OCI-LY3 (cell line): Measurements from ENCODE around the gene S1PR5.

ENCODE experiments used
- CTCF ChIP-seq: fragments of 200-600, 300-600 bp; sonication (generic); IDR thresholded peaks from 2 replicates; pipeline ENCODE4 v1.5.1; 2014; ENCODE audit warnings: antibody characterized with exemption, low read length, low read depth
- EZH2phosphoT487 ChIP-seq: fragments of 200-600 bp; shearing (Covaris generic); IDR thresholded peaks from 2 replicates; pipeline ENCODE4 v1.6.1; 2018; ENCODE audit warnings: antibody characterized with exemption, mixed run types, low read depth

- TF ChIP-seq CTCF, result no peak
- no peak for TF ChIP-seq EZH2phosphoT487
These were observed 15.2 kb downstream of the S1PR5 start for GRCh38 chr19:10501971-10502523.
